ENCODE measurements around the gene P3R3URF. TPM values are rescaled to one million over a fixed set of nuclear protein-coding genes. Genes with fewer than 3 reads are reported as not detected.
A peak's percentile ranks its signal among the peaks of the same experiment; 100 is the strongest.

The P3R3URF gene
- total RNA-seq, 1 donor from 2014 or later, result not detected

- DNase-seq, result peak; percentile 70
- ATAC-seq (ENCODE audit: poor library complexity), result peak; percentile 82
- intact Hi-C loops (cut with DNase I), result loop anchor here (2.0 kb wide), 1 partner anchor 143 kb away; no protein-coding TSS in a partner anchor
Observed at GRCh38 chr1:46179138-46180081, 3.1 kb upstream of the P3R3URF start.

GRCh38 chr1:46175243-46175642 is 1.0 kb downstream of the P3R3URF start:
- DNase-seq, result no peak
- no peak for ATAC-seq (ENCODE audit: poor library complexity)
- intact Hi-C loops (cut with DNase I), result no loop called here

- intact Hi-C loops (cut with DNase I), result loop anchor here (5.0 kb wide), 1 partner anchor 42 kb away; the partner anchor contains the start of gene PIK3R3
- DNase-seq (peak; percentile 57), ATAC-seq (ENCODE audit: poor library complexity) (peak; percentile 58)
Observed at GRCh38 chr1:46174448-46175231, 1.6 kb downstream of the P3R3URF start, which contains the start of gene TSPAN1. TSS of gene TSPAN1 (plus strand) at chr1:46175087. CDS start at chr1:46181108, 6,021 bp downstream.

- ATAC-seq (ENCODE audit: poor library complexity), result peak; percentile 7
- DNase-seq, result no peak
Observed at GRCh38 chr1:46173361-46173856, 2.9 kb downstream of the P3R3URF start.

GRCh38 chr1:46172321-46172720 is 4.0 kb downstream of the P3R3URF start:
- intact Hi-C loops (cut with DNase I), result loop anchor here (5.0 kb wide), 1 partner anchor 40 kb away; the partner anchor contains the start of gene PIK3R3
- ATAC-seq (ENCODE audit: poor library complexity) (no peak), DNase-seq (no peak)

More at GRCh38 chr1:46173361-46173856, 2.9 kb downstream of the P3R3URF start:
- intact Hi-C loops (cut with DNase I), result loop anchor here (5.0 kb wide), 1 partner anchor 41 kb away; the partner anchor contains the start of gene PIK3R3

GRCh38 chr1:46171871-46172270 is 4.4 kb downstream of the P3R3URF start:
- DNase-seq (no peak), ATAC-seq (ENCODE audit: poor library complexity) (no peak)
- intact Hi-C loops (cut with DNase I), result loop anchor here (5.0 kb wide), 1 partner anchor 40 kb away; the partner anchor contains the start of gene PIK3R3

- DNase-seq, result peak; percentile 61
- ATAC-seq (ENCODE audit: poor library complexity), result peak; percentile 9
- intact Hi-C loops (cut with DNase I), result loop anchor here (5.0 kb wide), 1 partner anchor 39 kb away; the partner anchor contains the start of gene PIK3R3
Observed at GRCh38 chr1:46171351-46171750, 4.9 kb downstream of the P3R3URF start.

- no peak for ATAC-seq (ENCODE audit: poor library complexity)
- DNase-seq, result no peak
- intact Hi-C loops (cut with DNase I), result loop anchor here (5.0 kb wide), 1 partner anchor 38 kb away; the partner anchor contains the start of gene PIK3R3
Observed at GRCh38 chr1:46169811-46170454, 6.4 kb downstream of the P3R3URF start.

GRCh38 chr1:46168477-46168876 is 7.8 kb downstream of the P3R3URF start:
- intact Hi-C loops (cut with DNase I), result no loop called here
- ATAC-seq (ENCODE audit: poor library complexity) (no peak), DNase-seq (no peak)

- ATAC-seq (ENCODE audit: poor library complexity), result peak; percentile 46
- intact Hi-C loops (cut with DNase I), result no loop called here
- peak; percentile 71 for DNase-seq
Observed at GRCh38 chr1:46166521-46167462, 9.5 kb downstream of the P3R3URF start.

- ATAC-seq (ENCODE audit: poor library complexity), result no peak
- no peak for DNase-seq
- intact Hi-C loops (cut with DNase I), result no loop called here
Observed at GRCh38 chr1:46160212-46160611, 16.1 kb downstream of the P3R3URF start.

GRCh38 chr1:46159516-46159915 is 16.8 kb downstream of the P3R3URF start:
- ATAC-seq (ENCODE audit: poor library complexity) (no peak), DNase-seq (no peak)
- intact Hi-C loops (cut with DNase I), result no loop called here

GRCh38 chr1:46158312-46159281 is 17.7 kb downstream of the P3R3URF start:
- DNase-seq (no peak), ATAC-seq (ENCODE audit: poor library complexity) (no peak)
- intact Hi-C loops (cut with DNase I), result no loop called here

- DNase-seq (no peak), ATAC-seq (ENCODE audit: poor library complexity) (no peak)
- intact Hi-C loops (cut with DNase I), result no loop called here
Observed at GRCh38 chr1:46157916-46158311, 18.4 kb downstream of the P3R3URF start.

- intact Hi-C loops (cut with DNase I), result no loop called here
- ATAC-seq (ENCODE audit: poor library complexity) (no peak), DNase-seq (no peak)
Observed at GRCh38 chr1:46153732-46154131, 22.6 kb downstream of the P3R3URF start.

- intact Hi-C loops (cut with DNase I), result no loop called here
Observed at GRCh38 chr1:46153228-46153627, 23.1 kb downstream of the P3R3URF start.

More at GRCh38 chr1:46153228-46153627, 23.1 kb downstream of the P3R3URF start:
- DNase-seq, result no peak
- ATAC-seq (ENCODE audit: poor library complexity), result no peak

Measured in Right ventricle myocardium superior (tissue), 1 donor.